Endothelial cell of umbilical vein (primary cell): ENCODE data around the gene SGTA. TPM values are rescaled to one million over a fixed set of nuclear protein-coding genes. Genes with fewer than 3 reads are reported as not detected.
A peak's percentile ranks its signal among the peaks of the same experiment; 100 is the strongest.

ENCODE experiments used
- BruUV-seq: library from RNA; stranded (reverse); fragments of 400-500 nt; replicated peaks from 2 replicates; lab custom pipeline; 2021; lab: Mats Ljungman, UMichigan
- CTCF ChIA-PET: fragments of 300-600, 350-600 bp; sonication (Branson Sonifier 250); formaldehyde crosslinking; loops from one replicate; lab custom pipeline; 2021; ENCODE audit warnings: antibody characterized with exemption, inconsistent platforms; lab: Charles Lee
- POLR2A ChIA-PET: fragments of 300-600, 350-600 bp; sonication (Branson Sonifier 250); formaldehyde crosslinking; loops from one replicate; lab custom pipeline; 2021; ENCODE audit warnings: antibody characterized with exemption, inconsistent platforms; lab: Charles Lee
- DNase-seq: peaks from one replicate; pipeline ENCODE4 v3.0.0-alpha.2; 2011; ENCODE audit warnings: low read depth, low spot score
- FAIRE-seq: peaks from 2 replicates; lab custom pipeline; 2011; peaks lifted over from hg19 to GRCh38; lab: Jason Lieb, UNC
- H2AFZ ChIP-seq: 2 replicates; pipeline ENCODE4 v1.6.0; 2012; ENCODE audit warnings: low read depth, low read length, control low read depth, inconsistent platforms
- H3K27ac ChIP-seq: 2 replicates; pipeline ENCODE4 v1.5.1; 2011; ENCODE audit warnings: low read depth, mild to moderate bottlenecking, control low read depth, low read length, moderate library complexity; ENCODE audit not compliant: insufficient read depth
- H3K27me3 ChIP-seq, 2 experiments: 2 replicates each; pipeline versions ENCODE4 v1.6.0 to v1.6.1; 2011; ENCODE audit warnings: low read length in 2 of 2, mixed read lengths in 1 of 2; ENCODE audit not compliant: control insufficient read depth in 2 of 2, insufficient read depth in 2 of 2
- H3K36me3 ChIP-seq, 2 experiments: 2 replicates in 1 of 2; 3 replicates in 1 of 2; pipeline ENCODE4 v1.5.1; 2011; ENCODE audit warnings: low read length in 2 of 2, mild to moderate bottlenecking in 1 of 2, moderate library complexity in 1 of 2; ENCODE audit not compliant: control insufficient read depth in 2 of 2, insufficient read depth in 2 of 2; ENCODE audit errors: extremely low read depth in 1 of 2
- H3K4me1 ChIP-seq: 3 replicates; pipeline ENCODE4 v1.5.1; 2011; ENCODE audit warnings: mild to moderate bottlenecking, low read length; ENCODE audit not compliant: control insufficient read depth, insufficient read depth; ENCODE audit errors: extremely low read depth
- H3K4me2 ChIP-seq: 2 replicates; pipeline ENCODE4 v1.6.1; 2011; ENCODE audit warnings: low read length, control low read depth, mixed read lengths; ENCODE audit not compliant: insufficient read depth
- H3K4me3 ChIP-seq, 3 experiments: fragments of 200-600 bp in 1 of 3; sonication (generic), shearing (Covaris generic) in 1 of 3; replicated peaks in 1 of 3; 2 replicates each; pipeline ENCODE4 v1.5.1; 2011 to 2016; ENCODE audit warnings: control low read depth in 3 of 3, low read length in 3 of 3, mild to moderate bottlenecking in 2 of 3, inconsistent platforms in 1 of 3, low read depth in 1 of 3, moderate library complexity in 1 of 3; ENCODE audit not compliant: insufficient read depth in 1 of 3
- H3K79me2 ChIP-seq: 2 replicates; pipeline ENCODE4 v1.6.0; 2012; ENCODE audit warnings: low read length, inconsistent platforms; ENCODE audit not compliant: control insufficient read depth, insufficient read depth
- H3K9ac ChIP-seq: replicated peaks from 2 replicates; pipeline ENCODE3; 2011; ENCODE audit warnings: low read length, control low read depth; ENCODE audit not compliant: insufficient read depth; ENCODE audit errors: extremely low read depth
- H3K9me1 ChIP-seq: replicated peaks from 3 replicates; pipeline ENCODE4 v1.6.0; 2011; ENCODE audit warnings: mild to moderate bottlenecking, low read length; ENCODE audit not compliant: control insufficient read depth, insufficient read depth; ENCODE audit errors: extremely low read depth
- H3K9me3 ChIP-seq: replicated peaks from 2 replicates; pipeline ENCODE4 v1.5.1; 2012; ENCODE audit warnings: low read length, inconsistent platforms; ENCODE audit not compliant: control insufficient read depth, insufficient read depth
- H4K20me1 ChIP-seq: replicated peaks from 2 replicates; pipeline ENCODE3; 2011; ENCODE audit warnings: mild to moderate bottlenecking, low read length; ENCODE audit not compliant: control insufficient read depth, insufficient read depth; ENCODE audit errors: extremely low read depth
- EZH2 ChIP-seq: IDR thresholded peaks from 2 replicates; pipeline ENCODE4 v1.6.1; 2012; ENCODE audit warnings: borderline replicate concordance, low read depth, mild to moderate bottlenecking, moderate library complexity, low read length, inconsistent platforms; ENCODE audit not compliant: severe bottlenecking
- FOS ChIP-seq: IDR thresholded peaks from 2 replicates; pipeline ENCODE4 v1.6.1; 2011; ENCODE audit warnings: mild to moderate bottlenecking, low read length, moderate library complexity, borderline replicate concordance; ENCODE audit not compliant: insufficient read depth
- GATA2 ChIP-seq: IDR thresholded peaks from 2 replicates; pipeline ENCODE4 v1.7.0; 2011; ENCODE audit warnings: low read depth, mild to moderate bottlenecking, moderate library complexity, mixed read lengths, low read length; ENCODE audit not compliant: insufficient read length, insufficient read depth
- JUN ChIP-seq: IDR thresholded peaks from 2 replicates; pipeline ENCODE4 v1.6.1; 2011; ENCODE audit warnings: borderline replicate concordance, low read depth; ENCODE audit not compliant: insufficient read length, insufficient read depth
- MAX ChIP-seq: IDR thresholded peaks from 2 replicates; pipeline ENCODE4 v1.6.1; 2011; ENCODE audit not compliant: insufficient read depth, insufficient read length
- MYC ChIP-seq: IDR thresholded peaks from one replicate; pipeline ENCODE4 v1.6.1; 2011; ENCODE audit warnings: mild to moderate bottlenecking, low read depth, low read length
- POLR2A ChIP-seq: IDR thresholded peaks from 2 replicates; pipeline ENCODE4 v1.6.1; 2012; ENCODE audit warnings: low read depth, mild to moderate bottlenecking, control low read depth, low read length
- POLR2AphosphoS5 ChIP-seq: IDR thresholded peaks from 2 replicates; pipeline ENCODE4 v1.6.1; 2012; ENCODE audit warnings: low read depth, mild to moderate bottlenecking, control low read depth, low read length, moderate library complexity; ENCODE audit not compliant: insufficient read depth
- dilution Hi-C: fragments of 300-500 bp; cut with MboI; formaldehyde crosslinking; loops from one replicate; pipeline ENCODE4 v1.15.0; 2019; ENCODE audit warnings: low sequenced_read_pairs; ENCODE audit not compliant: extremely low pct_ligation_motif_present
- intact Hi-C: fragments of 100-400 bp; cut with micrococcal nuclease; formaldehyde crosslinking; loops from one replicate; pipeline ENCODE4 v1.10.0; 2022
- polyA plus RNA-seq, 4 experiments: library from polyadenylated mRNA; depleted of rRNA in 3 of 4; stranded (reverse) in 3 of 4; unstranded in 1 of 4; fragments of >200 nt; gene quantifications; 2 replicates each; pipeline versions ENCODE4 v1.2.1 to v1.2.3, GENCODE V29; 2011 to 2012; ENCODE audit warnings: missing spikeins in 1 of 4
- total RNA-seq: library from RNA; stranded (reverse); gene quantifications from 2 replicates; pipeline ENCODE4 v1.2.3, GENCODE V29; 2021
- TF ChIP-seq, protein P1 (sequence below), 2 donors: IDR thresholded peaks; 1 replicate in 1 of 2; 2 replicates in 1 of 2; pipeline ENCODE4 v1.5.1; 2011; ENCODE audit warnings: low read length in 2 of 2, mild to moderate bottlenecking in 2 of 2, moderate library complexity in 2 of 2, control low read depth in 1 of 2, inconsistent platforms in 1 of 2, low read depth in 1 of 2; ENCODE audit not compliant: insufficient read depth in 1 of 2; ENCODE audit errors: extremely low read depth in 1 of 2

SGTA gene
- total and polyA plus RNA-seq, 2 donors (not counting 3 experiments of a cell fraction or from before 2014, with no cell fraction given), result 76.5 to 119 TPM

- TF ChIP-seq POLR2AphosphoS5, result peak; percentile 93
- no peak for TF ChIP-seq GATA2
- TF ChIP-seq MYC, result no peak
- TF ChIP-seq POLR2A, result peak; percentile 81
- peak; percentile 22 for TF ChIP-seq MAX
These were observed 2.3 kb upstream of the SGTA start, which contains the start of gene THOP1 for GRCh38 chr19:2785244-2785997. THOP1 (plus strand) TSS chr19:2785503; CDS start chr19:2785663, 160 bp downstream.

GRCh38 chr19:2783781-2784145, 690 bp upstream of the SGTA start:
- H3K9me3 ChIP-seq, result no peaks in the 10 kb centered on the region
- H2AFZ ChIP-seq, result peak overlapping the region; percentile 61
- peak overlapping the region in 1 of 3 experiments; percentile 2 for H3K4me3 ChIP-seq
- dilution Hi-C loops (no loop called here), intact Hi-C loops (loop anchor here (2.0 kb wide), 1 partner anchor 35 kb away; the partner anchor contains the start of gene ZNF554)
- H3K4me1 ChIP-seq, result peaks cover 24% of the 10 kb centered on the region
- no peak overlapping the region for H3K9ac ChIP-seq
- peaks cover 69% of the 10 kb centered on the region for H3K79me2 ChIP-seq
- no peaks in the 10 kb centered on the region for H3K9me1 ChIP-seq
- TF ChIP-seq MAX (no peak), GATA2 (no peak), MYC (no peak), POLR2AphosphoS5 (no peak), EZH2 (no peak), POLR2A (no peak), JUN (no peak), FOS (no peak)
- TF ChIP-seq, protein P1, sequence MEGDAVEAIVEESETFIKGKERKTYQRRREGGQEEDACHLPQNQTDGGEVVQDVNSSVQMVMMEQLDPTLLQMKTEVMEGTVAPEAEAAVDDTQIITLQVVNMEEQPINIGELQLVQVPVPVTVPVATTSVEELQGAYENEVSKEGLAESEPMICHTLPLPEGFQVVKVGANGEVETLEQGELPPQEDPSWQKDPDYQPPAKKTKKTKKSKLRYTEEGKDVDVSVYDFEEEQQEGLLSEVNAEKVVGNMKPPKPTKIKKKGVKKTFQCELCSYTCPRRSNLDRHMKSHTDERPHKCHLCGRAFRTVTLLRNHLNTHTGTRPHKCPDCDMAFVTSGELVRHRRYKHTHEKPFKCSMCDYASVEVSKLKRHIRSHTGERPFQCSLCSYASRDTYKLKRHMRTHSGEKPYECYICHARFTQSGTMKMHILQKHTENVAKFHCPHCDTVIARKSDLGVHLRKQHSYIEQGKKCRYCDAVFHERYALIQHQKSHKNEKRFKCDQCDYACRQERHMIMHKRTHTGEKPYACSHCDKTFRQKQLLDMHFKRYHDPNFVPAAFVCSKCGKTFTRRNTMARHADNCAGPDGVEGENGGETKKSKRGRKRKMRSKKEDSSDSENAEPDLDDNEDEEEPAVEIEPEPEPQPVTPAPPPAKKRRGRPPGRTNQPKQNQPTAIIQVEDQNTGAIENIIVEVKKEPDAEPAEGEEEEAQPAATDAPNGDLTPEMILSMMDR (IDR thresholded peaks at IDR 0.05; ENCODE audit: extremely low read depth in 1 of 2, insufficient read depth in 1 of 2, low read depth in 1 of 2, low read length in 2 of 2), result no peak
- POLR2A ChIA-PET, result interaction anchor here (0.6 kb wide), 1 partner anchor 48 kb away, joined by 8 read pairs; no protein-coding TSS in a partner anchor
- CTCF ChIA-PET, result interaction anchor here (0.8 to 1.1 kb wide), 2 partner anchors 57 to 147 kb away, joined by 4 read pairs; partner anchors contain the start of gene ZNF555
- peak overlapping the region; percentile 69 for H3K4me2 ChIP-seq
- BruUV-seq, result no TSS peak
- H4K20me1 ChIP-seq, result no peaks in the 10 kb centered on the region
- no peaks in the 10 kb centered on the region for H3K36me3 ChIP-seq
- H3K27me3 ChIP-seq, result no peaks in the 10 kb centered on the region
- H3K27ac ChIP-seq, result peak overlapping the region; percentile 63
- no peak for DNase-seq
- FAIRE-seq, result no peak

More at GRCh38 chr19:2785244-2785997, 2.3 kb upstream of the SGTA start, which contains the start of gene THOP1:
- peak within 1 kb of the TSS; percentile 78 for H2AFZ ChIP-seq
- TSS peak; percentile 28 for BruUV-seq
- DNase-seq, result peak; percentile 99
- H3K27me3 ChIP-seq, result no peaks in the 10 kb centered on the region
- peaks cover 24% of the 10 kb centered on the region for H3K4me1 ChIP-seq
- peaks cover 61% of the 10 kb centered on the region for H3K79me2 ChIP-seq
- ChIA-PET POLR2A (no interaction called here), CTCF (interaction anchor here (1.0 to 2.0 kb wide), 7 partner anchors 14 to 323 kb away, joined by 3 to 7 read pairs (median 4); partner anchors contain the start of genes ZNF554 and ZNF555)
- H4K20me1 ChIP-seq, result no peaks in the 10 kb centered on the region
- H3K4me3 ChIP-seq, result peak within 1 kb of the TSS; percentile 82 to 95 (median 89)
- H3K36me3 ChIP-seq, result peaks cover 0 to under 1% of the 10 kb centered on the region in 2 experiments
- H3K9ac ChIP-seq, result peak within 1 kb of the TSS; percentile 84
- intact Hi-C loops (loop anchor here (1.0 kb wide), 1 partner anchor 165 kb away; no protein-coding TSS in a partner anchor), dilution Hi-C loops (no loop called here)
- peak within 1 kb of the TSS; percentile 85 for H3K4me2 ChIP-seq
- peak; percentile 97 for FAIRE-seq
- no peaks in the 10 kb centered on the region for H3K9me1 ChIP-seq
- no peaks in the 10 kb centered on the region for H3K9me3 ChIP-seq
- H3K27ac ChIP-seq, result peak within 1 kb of the TSS; percentile 35
